HG03103 (cell line): ENCODE measurements around the gene ATP5PD.

ENCODE experiments used
- ATAC-seq: cut with Tn5 transposase; IDR thresholded peaks from one replicate; pipeline ENCODE4 v1.9.1; 2021; ENCODE audit warnings: low read depth; ENCODE audit not compliant: unreplicated experiment

ATP5PD gene

GRCh38 chr17:75046407-75047289, at the start of gene ATP5PD, which contains the start of gene KCTD2:
ATP5PD (minus strand) TSS chr17:75046969; CDS start chr17:75042650, 4,319 bp downstream.
KCTD2 (plus strand) TSS chr17:75047225; CDS start chr17:75047251, 26 bp downstream.
- ATAC-seq, result peak; percentile 92

GRCh38 chr17:75096082-75096625, 49.4 kb upstream of the ATP5PD start:
- no peak for ATAC-seq

GRCh38 chr17:75094871-75095399, 48.2 kb upstream of the ATP5PD start:
- no peak for ATAC-seq

GRCh38 chr17:75093548-75094158, 46.9 kb upstream of the ATP5PD start:
- ATAC-seq, result no peak

GRCh38 chr17:75091855-75092327, 45.1 kb upstream of the ATP5PD start:
- no peak for ATAC-seq

- ATAC-seq, result no peak
These were observed 44.4 kb upstream of the ATP5PD start for GRCh38 chr17:75090871-75091854.

DNA sequence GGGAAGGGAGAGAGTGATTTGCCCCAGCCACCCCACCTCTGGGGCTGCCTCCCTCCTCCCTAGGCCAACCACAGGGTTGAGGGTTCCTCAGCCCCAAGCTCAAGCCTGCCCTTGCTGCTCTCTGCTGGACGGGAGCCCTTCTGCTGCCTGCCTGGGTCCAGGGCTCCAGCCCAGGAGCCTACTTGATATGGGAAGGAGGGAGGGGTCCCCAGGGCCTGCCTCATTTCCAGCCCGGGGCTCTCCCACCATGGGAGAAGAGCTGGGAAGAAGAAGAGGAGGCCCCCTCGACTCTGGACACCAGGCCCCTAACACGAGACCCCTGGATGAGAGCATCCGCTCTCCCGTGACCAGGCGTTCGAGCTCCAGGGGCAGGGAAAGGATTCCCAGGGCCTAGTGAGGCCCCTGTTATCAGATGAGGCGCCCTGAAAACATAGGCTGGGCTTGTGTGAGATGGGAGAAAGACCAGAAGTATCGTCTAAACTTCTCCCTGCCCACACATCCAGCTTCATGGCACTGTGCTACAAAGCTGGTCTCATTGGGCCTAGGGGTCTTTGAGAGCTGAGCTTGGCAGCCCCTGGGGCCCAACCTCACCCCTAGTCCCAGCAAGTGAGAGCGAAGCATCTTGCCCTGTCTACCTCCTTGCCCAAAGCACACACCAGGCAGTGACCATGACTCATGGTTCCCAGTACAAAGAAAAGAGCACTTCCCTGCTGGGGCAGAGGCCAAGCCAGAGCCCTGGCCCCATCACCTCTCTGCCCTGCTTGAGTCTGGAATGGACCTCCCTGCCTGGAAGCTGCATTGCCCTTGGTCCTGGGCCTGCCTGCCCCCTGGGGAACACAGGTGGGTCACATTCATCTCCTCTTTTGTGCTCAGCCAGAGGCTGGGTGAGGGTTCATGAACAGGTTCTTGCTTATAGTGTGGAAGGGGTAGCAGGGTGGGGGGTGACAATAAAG, 42.0 kb upstream of the ATP5PD start:
- no peak for ATAC-seq

- no peak for ATAC-seq
These were observed 41.0 kb upstream of the ATP5PD start, which contains the start of gene SLC16A5 for GRCh38 chr17:75087558-75088453. SLC16A5 (plus strand) TSS chr17:75087954; CDS start chr17:75093637, 5,683 bp downstream.

GRCh38 chr17:75087182-75087557, 40.4 kb upstream of the ATP5PD start:
- ATAC-seq, result no peak

DNA sequence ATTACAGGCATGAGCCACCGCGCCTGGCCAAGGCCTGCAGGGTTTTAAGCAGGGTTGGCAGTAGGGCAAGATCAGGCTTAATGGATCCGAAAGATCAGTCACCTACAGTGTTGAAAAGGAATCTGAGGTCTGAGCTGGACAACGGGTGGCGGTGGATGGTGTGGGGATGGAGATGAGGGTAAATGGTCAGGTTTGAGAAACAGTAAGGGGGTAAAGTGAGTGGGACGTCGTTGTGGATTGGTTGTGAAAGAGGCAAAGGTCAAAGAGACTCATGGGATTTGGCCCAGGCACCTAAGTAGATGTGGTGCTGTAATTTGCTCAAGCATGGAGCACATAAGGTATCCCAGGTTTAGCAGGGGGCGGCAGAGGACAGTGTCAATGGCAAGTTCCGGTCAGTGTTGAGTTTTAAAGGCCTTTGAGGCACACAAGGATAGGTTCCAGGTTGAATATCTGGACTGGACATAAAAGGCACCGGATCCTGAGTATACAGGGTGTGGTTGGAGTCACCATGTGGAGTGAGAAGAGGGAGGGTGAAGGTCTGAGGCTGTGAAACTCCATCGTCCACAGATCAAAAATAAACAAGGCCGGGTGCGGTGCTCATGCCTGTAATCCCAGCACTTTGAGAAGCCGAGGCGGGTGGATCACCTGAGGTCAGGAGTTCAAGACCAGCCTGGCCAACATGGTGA, 39.9 kb upstream of the ATP5PD start:
- no peak for ATAC-seq

- ATAC-seq, result no peak
These were observed 37.4 kb upstream of the ATP5PD start for GRCh38 chr17:75084039-75084660.

DNA sequence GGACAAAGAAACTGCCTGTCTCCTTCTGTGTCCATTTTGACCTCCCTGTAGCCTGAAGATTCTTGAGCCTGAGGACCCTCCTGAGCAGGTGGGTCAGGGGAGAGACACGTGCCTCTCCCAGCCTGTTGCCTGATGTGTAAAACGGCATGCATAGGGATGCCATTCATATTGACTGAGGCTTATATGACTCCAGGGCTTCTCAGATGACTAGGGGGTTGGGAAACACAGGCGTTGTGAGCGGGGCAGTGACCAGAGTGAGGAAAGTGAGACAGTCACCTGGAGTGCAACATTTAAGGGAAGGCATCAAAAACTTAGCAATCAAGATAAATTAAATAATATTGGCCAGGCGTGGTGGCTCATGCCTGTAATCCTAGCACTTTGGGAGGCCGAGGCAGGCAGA, 35.9 kb upstream of the ATP5PD start:
- no peak for ATAC-seq

DNA sequence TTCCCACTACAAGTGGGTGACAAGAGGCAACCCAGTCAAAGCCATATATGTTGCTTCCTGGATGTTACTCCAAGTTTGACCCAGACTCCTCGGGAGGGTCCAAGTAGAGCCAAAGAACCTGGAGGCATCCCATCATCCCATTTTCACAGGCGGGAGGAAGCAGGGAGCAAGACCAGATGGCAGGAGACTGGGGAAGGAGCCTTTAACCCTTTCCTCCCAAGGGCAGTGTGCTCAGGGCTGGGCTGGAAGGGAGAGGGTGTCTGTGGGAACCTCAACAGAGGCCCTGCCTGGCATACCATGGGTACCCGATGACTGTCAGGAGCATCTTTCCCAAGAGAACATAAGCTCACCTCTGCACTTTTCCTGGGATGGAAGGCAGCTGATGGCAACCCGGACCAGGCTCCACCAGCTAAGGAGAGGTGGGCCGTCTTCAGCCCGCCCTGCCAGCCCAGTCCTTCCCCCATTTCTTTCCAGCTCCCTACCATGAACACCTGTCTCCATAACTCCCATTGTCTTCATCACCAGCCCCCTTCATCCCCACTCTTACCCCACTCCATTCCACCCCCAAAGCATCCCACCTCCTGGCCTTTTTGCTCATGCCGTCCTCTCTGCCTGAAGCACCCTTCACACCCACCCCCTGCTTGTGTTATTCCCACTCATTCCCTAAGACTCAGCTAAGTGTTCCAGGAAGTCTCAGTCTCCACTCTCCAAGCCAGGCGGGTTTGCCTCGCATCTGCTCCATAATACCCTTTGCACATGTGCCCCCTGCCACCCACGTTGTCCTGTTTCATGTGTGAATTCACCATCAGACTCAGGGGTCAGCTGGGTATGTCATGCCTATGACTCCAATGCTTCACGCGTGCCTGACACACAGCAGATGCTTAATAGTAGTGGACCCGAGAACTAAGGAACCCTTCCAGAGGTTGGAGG, 35.1 kb upstream of the ATP5PD start:
- ATAC-seq, result no peak

GRCh38 chr17:75079023-75079373, 32.2 kb upstream of the ATP5PD start:
- ATAC-seq, result no peak

DNA sequence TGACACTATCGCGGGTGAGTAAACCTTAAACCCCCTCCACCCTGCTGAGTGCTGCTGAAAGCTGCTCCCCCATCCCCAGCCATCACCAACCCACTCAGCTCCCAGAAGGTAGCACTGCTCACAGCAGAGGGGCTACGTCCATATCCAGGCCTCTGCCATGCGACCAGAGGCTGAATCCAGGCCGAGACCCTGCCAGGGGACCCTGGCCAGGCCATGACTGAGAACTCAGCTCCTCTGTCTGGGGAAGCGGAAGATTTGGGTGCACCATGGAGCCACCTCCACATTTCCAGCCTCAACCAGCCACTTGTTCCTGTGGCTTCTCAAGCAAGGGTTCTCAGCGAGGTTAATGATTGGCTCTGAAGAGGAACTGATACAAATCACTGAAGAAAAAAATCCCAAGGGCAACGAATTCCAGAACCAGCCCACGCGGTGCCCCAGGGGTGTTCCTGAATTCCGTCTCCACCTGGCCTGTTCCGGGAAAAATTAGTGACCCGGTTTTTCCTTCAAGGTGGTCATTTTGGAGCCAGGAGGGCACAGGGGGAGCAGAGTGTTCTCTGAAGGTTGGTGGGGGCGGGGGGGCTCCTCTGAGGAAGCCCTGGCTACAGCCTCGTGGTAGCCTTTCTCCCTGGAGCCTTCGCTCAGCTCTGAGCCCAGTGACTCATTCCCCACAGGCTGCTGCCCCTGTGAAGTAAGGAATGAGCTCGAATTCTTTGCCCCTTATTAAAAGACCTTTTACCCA, 31.7 kb upstream of the ATP5PD start:
- no peak for ATAC-seq
